Vagina (tissue), 2 donors: ENCODE measurements around the gene ABCD4. TPM values are rescaled to one million over a fixed set of nuclear protein-coding genes. Genes with fewer than 3 reads are reported as not detected.
"Not testable (repeated sequence)": the region's sequence is repeated elsewhere in the genome, so short reads cannot be mapped to it uniquely, and the experiment has no call there.

Experiments
- DNase-seq, 2 donors: peaks; one replicate each; pipeline ENCODE4 v3.0.0-alpha.2; 2017; ENCODE audit errors: extremely low spot score in 2 of 2
- H3K27ac ChIP-seq: fragments of 200-600 bp; sonication (generic); one replicate; pipeline ENCODE4 v1.5.1; 2019
- H3K27me3 ChIP-seq: fragments of 200-600 bp; sonication (generic); one replicate; pipeline ENCODE4 v1.5.1; 2019
- H3K36me3 ChIP-seq, 2 donors: fragments of 200-600 bp; sonication (generic); one replicate each; pipeline ENCODE4 v1.5.1; 2017 to 2019
- H3K4me1 ChIP-seq: fragments of 200-600 bp; sonication (generic); one replicate; pipeline ENCODE4 v1.5.1; 2019
- H3K4me3 ChIP-seq, 2 donors: fragments of 200-600 bp; sonication (generic); 1 replicate in 1 of 2; 2 replicates in 1 of 2; pipeline ENCODE4 v1.5.1; 2016 to 2019
- H3K9me3 ChIP-seq: fragments of 200-600 bp; sonication (generic); one replicate; pipeline ENCODE4 v1.5.1; 2019
- CTCF ChIP-seq, 3 experiments: fragments of 450-650 bp in 2 of 3; fragments of 200-600 bp in 1 of 3; sonication (generic) in 1 of 3; IDR thresholded peaks; one replicate each; pipeline ENCODE4 v1.5.1; 2017 to 2019; ENCODE audit warnings: antibody characterized with exemption in 3 of 3, mild to moderate bottlenecking in 2 of 3, moderate library complexity in 2 of 3
- POLR2A ChIP-seq, 2 donors: fragments of 450-650 bp; IDR thresholded peaks; one replicate each; pipeline ENCODE4 v1.6.1; 2017; ENCODE audit warnings: antibody characterized with exemption in 2 of 2, mild to moderate bottlenecking in 2 of 2, moderate library complexity in 2 of 2
- POLR2AphosphoS5 ChIP-seq, 2 donors: sonication (generic); formaldehyde crosslinking; IDR thresholded peaks; one replicate each; pipeline ENCODE4 v1.9.0; 2017; ENCODE audit warnings: antibody characterized with exemption in 2 of 2, mild to moderate bottlenecking in 2 of 2, low read depth in 1 of 2; ENCODE audit not compliant: insufficient read depth in 1 of 2
- intact Hi-C: fragments of 100-400 bp; cut with DNase I; formaldehyde crosslinking; loops from one replicate; pipeline ENCODE4 v1.15.1; 2023
- total RNA-seq: library from RNA; depleted of rRNA; stranded (reverse); fragments of >200 nt; gene quantifications from one replicate; pipeline ENCODE4 v1.2.3, GENCODE V29; 2016

The ABCD4 gene
- total RNA-seq, 1 donor from 2014 or later, result 52.3 TPM

DNA sequence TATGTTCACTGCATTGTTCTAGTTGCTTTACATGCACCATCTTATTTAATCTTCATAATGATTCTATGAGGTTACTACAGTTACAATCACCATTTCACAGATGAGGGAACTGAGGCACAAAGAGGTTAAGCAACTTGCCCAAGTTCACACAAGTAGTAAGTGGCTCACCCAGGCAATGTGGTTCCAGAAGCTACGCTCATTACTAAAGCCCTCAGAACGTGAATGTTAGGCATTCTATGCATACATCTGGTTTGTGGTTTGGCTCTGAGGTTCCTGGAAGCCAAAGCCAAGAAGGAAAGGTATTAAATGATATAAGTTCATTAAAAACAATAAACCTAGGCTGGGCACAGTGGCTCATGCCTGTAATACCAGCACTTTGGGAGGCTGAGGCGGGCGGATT lies 31.2 kb upstream of the ABCD4 start:
- Histone ChIP-seq H3K9me3 (no peaks in the 10 kb centered on the region), H3K27ac (no peak overlapping the region), H3K4me3 (no peak overlapping the region), H3K36me3 (no peaks in the 10 kb centered on the region), H3K4me1 (no peaks in the 10 kb centered on the region), H3K27me3 (no peaks in the 10 kb centered on the region)
- intact Hi-C loops, result no loop called here
- TF ChIP-seq POLR2A (IDR thresholded peaks at IDR 0.05) (no peak), CTCF (IDR thresholded peaks at IDR 0.05) (no peak), POLR2AphosphoS5 (IDR thresholded peaks at IDR 0.05; ENCODE audit: insufficient read depth in 1 of 2, low read depth in 1 of 2) (no peak)
- DNase-seq, result no peak

GRCh38 chr14:74329950-74330552 lies 27.3 kb upstream of the ABCD4 start:
- DNase-seq, intact Hi-C loops, H3K9me3 ChIP-seq, H3K36me3 ChIP-seq, H3K4me3 ChIP-seq, H3K27ac ChIP-seq, H3K27me3 ChIP-seq, H3K4me1 ChIP-seq: not testable (repeated sequence)

- TF ChIP-seq POLR2A (IDR thresholded peaks at IDR 0.05), result no peak
- TF ChIP-seq CTCF (IDR thresholded peaks at IDR 0.05), result no peak
- TF ChIP-seq POLR2AphosphoS5 (IDR thresholded peaks at IDR 0.05; ENCODE audit: insufficient read depth in 1 of 2, low read depth in 1 of 2), result no peak
- no peaks in the 10 kb centered on the region for H3K36me3 ChIP-seq
- H3K27ac ChIP-seq, result no peak overlapping the region
- no peak overlapping the region for H3K4me3 ChIP-seq
- H3K4me1 ChIP-seq, result no peaks in the 10 kb centered on the region
- DNase-seq, result no peak
- H3K9me3 ChIP-seq, result no peaks in the 10 kb centered on the region
- intact Hi-C loops, result no loop called here
- H3K27me3 ChIP-seq, result no peaks in the 10 kb centered on the region
Observed at GRCh38 chr14:74326369-74327152, 23.8 kb upstream of the ABCD4 start.

DNA sequence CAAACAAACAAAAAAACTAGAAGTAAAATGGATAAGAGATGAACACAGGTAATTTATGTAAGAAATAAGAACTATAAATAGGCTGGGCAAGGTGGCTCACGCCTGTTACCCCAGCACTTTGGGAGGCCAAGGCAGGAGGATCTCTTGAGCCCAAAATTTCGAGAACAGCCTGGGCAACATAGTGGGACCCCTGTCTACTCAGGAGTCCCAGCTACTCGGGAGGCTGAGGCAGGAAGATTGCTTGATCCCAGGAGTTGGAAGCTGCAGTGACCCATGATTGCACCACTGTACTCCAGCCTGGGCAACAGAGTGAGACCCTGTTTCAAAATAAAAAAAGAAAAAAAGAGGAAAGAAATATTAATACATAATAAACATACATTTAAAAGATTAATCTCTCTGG lies 22.7 kb upstream of the ABCD4 start:
- no peaks in the 10 kb centered on the region for H3K27me3 ChIP-seq
- H3K4me1 ChIP-seq, result no peaks in the 10 kb centered on the region
- no peak overlapping the region for H3K27ac ChIP-seq
- no peaks in the 10 kb centered on the region for H3K9me3 ChIP-seq
- no peak for TF ChIP-seq POLR2AphosphoS5 (IDR thresholded peaks at IDR 0.05; ENCODE audit: insufficient read depth in 1 of 2, low read depth in 1 of 2)
- no peak for TF ChIP-seq POLR2A (IDR thresholded peaks at IDR 0.05)
- no peak for TF ChIP-seq CTCF (IDR thresholded peaks at IDR 0.05)
- H3K36me3 ChIP-seq, result no peaks in the 10 kb centered on the region
- DNase-seq, result no peak
- intact Hi-C loops, result no loop called here
- H3K4me3 ChIP-seq, result no peak overlapping the region

DNA sequence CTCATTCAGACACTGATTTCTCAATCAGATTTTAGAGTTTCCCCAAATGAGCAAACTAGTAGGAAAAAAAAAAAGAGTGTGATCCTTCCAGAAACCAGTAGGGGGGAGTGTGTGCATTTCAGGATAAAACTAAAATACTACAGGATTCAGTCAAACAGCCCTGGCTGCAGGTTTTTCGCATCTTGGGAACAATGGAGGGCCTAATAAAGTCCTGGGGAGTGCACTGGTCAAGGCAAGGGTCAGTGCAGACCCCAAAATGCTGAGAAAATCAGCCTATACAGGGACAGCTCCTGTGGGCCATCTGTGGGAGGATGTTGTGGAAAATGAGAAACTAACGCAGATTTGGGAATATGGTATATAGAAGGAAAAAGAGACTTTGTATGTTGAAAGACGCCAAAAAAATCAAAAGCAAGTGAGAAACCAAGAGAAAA lies 22.2 kb upstream of the ABCD4 start:
- intact Hi-C loops, result no loop called here
- no peaks in the 10 kb centered on the region for H3K27me3 ChIP-seq
- H3K4me1 ChIP-seq, result no peaks in the 10 kb centered on the region
- no peak overlapping the region for H3K27ac ChIP-seq
- no peaks in the 10 kb centered on the region for H3K36me3 ChIP-seq
- H3K9me3 ChIP-seq, result no peaks in the 10 kb centered on the region
- H3K4me3 ChIP-seq, result no peak overlapping the region
- TF ChIP-seq POLR2AphosphoS5 (IDR thresholded peaks at IDR 0.05; ENCODE audit: insufficient read depth in 1 of 2, low read depth in 1 of 2), result no peak
- no peak for TF ChIP-seq CTCF (IDR thresholded peaks at IDR 0.05)
- no peak for TF ChIP-seq POLR2A (IDR thresholded peaks at IDR 0.05)
- DNase-seq, result no peak
